ENCODE data around the gene MIA3.

The MIA3 gene

GRCh38 chr1:222618880-222619596 lies 1.1 kb downstream of the MIA3 start:
- DNase-seq = peak in 1 of 2 donors; percentile 21

GRCh38 chr1:222620566-222620965 lies 2.7 kb downstream of the MIA3 start:
- DNase-seq = no peak

GRCh38 chr1:222622765-222623164 lies 4.9 kb downstream of the MIA3 start:
- DNase-seq = no peak

DNA sequence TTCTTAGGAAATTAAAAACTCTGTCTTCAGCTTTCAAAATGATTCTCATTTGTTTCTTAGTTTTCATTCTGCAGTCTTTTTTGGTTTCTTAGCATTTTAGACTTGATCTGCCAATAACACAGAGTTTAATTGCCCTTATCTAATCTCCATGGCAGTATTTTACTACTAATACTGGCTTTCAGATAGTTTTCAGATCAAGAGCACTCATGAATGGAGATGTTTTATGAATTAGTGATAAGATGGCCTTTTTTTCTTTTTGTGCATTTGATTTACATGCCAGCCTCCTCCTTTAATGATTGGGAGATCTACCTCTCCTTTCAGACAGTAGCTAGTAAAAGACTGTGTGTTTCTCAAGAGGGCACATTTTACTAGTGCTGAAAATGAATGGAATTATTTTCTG lies 5.6 kb downstream of the MIA3 start:
- DNase-seq = no peak

- no peak for DNase-seq
These were observed 6.3 kb downstream of the MIA3 start for GRCh38 chr1:222624214-222624613.

- DNase-seq = no peak
These were observed 9.3 kb downstream of the MIA3 start for GRCh38 chr1:222627232-222627631.

DNA sequence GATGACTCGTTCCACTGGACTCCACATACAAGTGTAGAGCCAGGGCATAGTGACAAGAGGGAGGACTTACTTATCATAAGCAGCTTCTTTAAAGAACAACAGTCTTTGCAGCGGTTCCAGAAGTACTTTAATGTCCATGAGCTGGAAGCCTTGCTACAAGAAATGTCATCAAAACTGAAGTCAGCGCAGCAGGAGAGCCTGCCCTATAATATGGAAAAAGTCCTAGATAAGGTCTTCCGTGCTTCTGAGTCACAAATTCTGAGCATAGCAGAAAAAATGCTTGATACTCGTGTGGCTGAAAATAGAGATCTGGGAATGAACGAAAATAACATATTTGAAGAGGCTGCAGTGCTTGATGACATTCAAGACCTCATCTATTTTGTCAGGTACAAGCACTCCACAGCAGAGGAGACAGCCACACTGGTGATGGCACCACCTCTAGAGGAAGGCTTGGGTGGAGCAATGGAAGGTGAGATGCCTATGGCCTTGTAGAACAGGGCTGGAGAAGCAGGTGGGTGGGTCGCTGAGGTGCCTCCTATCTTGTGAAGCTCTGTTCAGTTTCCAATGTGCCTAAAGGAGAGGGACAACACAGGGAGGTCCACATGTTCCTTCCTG lies 12.1 kb downstream of the MIA3 start:
- DNase-seq = no peak

GRCh38 chr1:222631611-222632208 lies 13.8 kb downstream of the MIA3 start:
- no peak for DNase-seq

- DNase-seq = no peak
These were observed 14.9 kb downstream of the MIA3 start for GRCh38 chr1:222632749-222633148.

DNA sequence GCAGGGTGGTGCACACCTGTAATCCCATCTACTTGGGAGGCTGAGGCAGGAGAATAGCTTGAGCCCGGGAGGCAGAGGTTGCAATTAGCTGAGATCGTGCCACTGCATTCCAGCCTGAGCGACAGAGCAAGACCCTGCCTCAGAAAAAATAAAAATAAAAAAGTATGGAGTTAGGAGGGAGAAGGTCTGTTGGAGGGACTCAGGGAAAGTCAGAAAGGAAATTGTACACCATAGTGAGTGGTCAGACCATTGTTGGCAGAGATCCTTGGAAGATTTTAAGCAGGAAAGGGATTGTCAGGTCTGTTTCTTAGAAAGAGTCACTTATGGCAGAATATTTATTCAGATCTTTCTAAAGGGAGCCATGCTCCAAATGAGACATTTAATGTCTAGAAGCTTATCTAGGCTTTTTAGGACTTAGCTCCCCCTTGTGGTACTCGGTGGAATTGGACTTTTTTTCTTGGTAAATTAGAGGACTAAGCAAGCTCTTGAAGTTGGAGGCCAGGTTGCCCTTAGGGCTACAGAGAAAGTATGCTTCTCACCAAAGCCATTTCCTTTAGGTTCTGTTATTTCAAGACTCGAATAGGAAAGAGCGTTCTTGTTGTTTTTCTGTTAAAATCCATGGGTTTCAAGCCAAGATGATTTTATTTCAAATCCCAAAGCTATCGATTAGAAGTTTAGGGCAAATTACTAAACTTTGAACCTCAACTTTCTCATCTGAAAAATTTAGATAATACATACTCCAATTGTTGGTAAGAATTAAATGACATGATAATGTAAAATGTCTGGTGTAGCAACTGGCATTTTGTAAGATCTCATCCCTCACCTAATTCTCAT lies 16.5 kb downstream of the MIA3 start:
- DNase-seq = peak; percentile 47 to 78

GRCh38 chr1:222641269-222641948 lies 23.5 kb downstream of the MIA3 start:
- DNase-seq = no peak

- DNase-seq = no peak
These were observed 24.6 kb downstream of the MIA3 start for GRCh38 chr1:222642468-222642867.

GRCh38 chr1:222643606-222643937 lies 25.7 kb downstream of the MIA3 start:
- no peak for DNase-seq

- peak; percentile 97 to 98 for DNase-seq
These were observed 26.2 kb downstream of the MIA3 start for GRCh38 chr1:222643938-222644635.

- peak in 1 of 2 donors; percentile 25 for DNase-seq
These were observed 26.7 kb downstream of the MIA3 start for GRCh38 chr1:222644636-222644980.

DNA sequence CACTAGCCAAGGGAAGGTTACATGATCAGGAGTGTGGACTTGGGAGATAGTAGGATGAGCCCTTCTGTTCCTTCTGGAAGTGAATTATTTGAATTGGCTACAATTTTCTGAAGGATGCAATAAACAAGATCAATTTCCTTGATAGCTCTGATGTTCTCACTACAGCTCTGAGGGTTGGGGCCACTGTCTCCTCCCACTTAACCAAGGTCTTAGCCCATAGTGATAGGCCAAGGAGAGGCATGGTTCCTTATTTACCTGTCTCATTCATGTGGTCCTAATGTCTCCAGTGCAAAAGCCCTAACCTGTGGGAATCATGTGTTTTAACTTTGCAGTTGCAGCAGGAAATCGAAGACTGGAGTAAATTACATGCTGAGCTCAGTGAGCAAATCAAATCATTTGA lies 34.8 kb downstream of the MIA3 start:
- DNase-seq = no peak

GRCh38 chr1:222653178-222653827 lies 35.4 kb downstream of the MIA3 start:
- no peak for DNase-seq

DNA sequence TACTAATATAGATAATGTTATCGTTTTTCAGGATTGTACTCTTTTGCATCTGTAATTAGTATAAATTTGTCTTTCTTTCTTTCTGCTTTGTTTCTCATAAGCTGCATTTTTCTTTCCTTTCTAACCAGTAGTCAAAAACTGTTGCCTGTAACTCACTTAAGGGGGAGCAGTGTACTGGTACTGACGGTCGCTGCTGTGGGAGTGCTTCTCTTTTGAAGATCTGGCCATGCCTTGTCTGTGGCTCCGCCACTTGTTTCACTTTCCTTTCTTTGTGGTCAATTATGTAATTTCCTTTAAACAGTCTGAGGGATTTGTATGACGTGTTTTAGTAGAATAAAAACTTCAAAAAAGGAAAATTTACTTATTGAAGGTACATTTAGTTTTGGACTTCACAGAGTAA lies 37.0 kb downstream of the MIA3 start:
- peak; percentile 59 to 63 for DNase-seq

- no peak for DNase-seq
These were observed 38.7 kb downstream of the MIA3 start for GRCh38 chr1:222656391-222657155.

DNA sequence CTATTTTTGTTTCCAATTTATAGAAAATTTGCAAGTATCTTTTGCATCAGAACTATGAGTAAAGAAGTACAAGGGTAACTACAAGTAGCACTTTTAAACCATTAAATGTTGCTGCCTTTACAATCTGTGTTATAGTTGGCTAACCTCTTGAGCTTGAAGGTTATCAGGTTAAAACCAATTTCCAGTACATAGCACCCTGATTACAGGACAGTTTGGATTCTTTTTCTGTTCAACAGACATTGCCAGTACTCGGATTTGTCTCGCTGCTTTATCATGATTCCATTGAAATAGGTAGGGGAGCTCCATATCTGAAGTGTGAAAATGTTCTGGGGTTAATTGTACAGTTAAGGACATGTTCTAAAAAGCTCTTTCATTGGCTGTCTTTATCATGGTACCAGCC lies 40.0 kb downstream of the MIA3 start:
- no peak for DNase-seq

DNA sequence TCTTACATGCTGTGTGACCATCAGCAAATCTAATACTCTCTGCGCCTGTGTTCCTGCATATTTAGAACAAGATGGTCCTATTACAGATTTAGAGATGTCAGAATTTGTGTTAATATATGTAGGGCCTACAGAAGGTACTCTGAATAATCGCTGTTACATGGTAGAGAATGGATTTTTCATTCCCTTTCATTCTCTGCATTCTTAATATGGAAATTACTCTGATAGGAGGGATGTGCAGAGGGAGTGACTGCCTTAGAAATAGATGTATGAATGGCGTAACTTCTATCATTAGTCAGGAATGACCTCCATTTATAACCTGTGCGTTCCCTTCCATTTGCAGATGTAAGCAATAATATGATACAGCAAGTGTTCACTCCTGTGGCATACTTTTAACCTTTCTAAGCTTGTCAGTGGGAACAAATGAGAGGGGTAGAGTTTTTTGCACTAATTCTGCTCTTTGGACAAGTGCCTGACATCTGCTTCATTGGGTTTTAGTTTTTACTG lies 45.6 kb downstream of the MIA3 start:
- DNase-seq = no peak
